GM12878 (cell line): ENCODE measurements around the gene PRSS1. TPM values are rescaled to one million over a fixed set of nuclear protein-coding genes. Genes with fewer than 3 reads are reported as not detected.

ENCODE experiments used
- ATAC-seq: fragments of 200-7000 bp; cut with Tn5 transposase; 3 replicates; pipeline ENCODE4 v1.9.1; 2020; ENCODE audit warnings: mild to moderate bottlenecking, moderate library complexity
- BruUV-seq: library from RNA; stranded (reverse); fragments of 400-500 nt; replicated peaks from 2 replicates; lab custom pipeline; 2021; lab: Mats Ljungman, UMichigan
- CTCF ChIA-PET: fragments of 300-600 bp; sonication (Branson Sonifier 250); formaldehyde crosslinking; extraction: SDS; loops from one replicate; lab custom pipeline; 2021; ENCODE audit warnings: inconsistent platforms; lab: Yijun Ruan, JAX
- POLR2A ChIA-PET: fragments of 350-600 bp; formaldehyde crosslinking; extraction: SDS; loops from one replicate; lab custom pipeline; 2021; ENCODE audit warnings: inconsistent platforms; lab: Charles Lee
- RAD21 ChIA-PET: fragments of 300-600 bp; sonication (Branson Sonifier 250); formaldehyde crosslinking; loops from one replicate; lab custom pipeline; 2023; ENCODE audit warnings: antibody characterized with exemption; ENCODE audit not compliant: unreplicated experiment; lab: Charles Lee
- SMC1A ChIA-PET: fragments of 300-600 bp; sonication (Branson Sonifier 250); formaldehyde crosslinking; loops from one replicate; lab custom pipeline; 2023; ENCODE audit not compliant: unreplicated experiment, uncharacterized antibody; lab: Charles Lee
- DNase-seq: peaks from one replicate; pipeline ENCODE4 v3.0.0-alpha.2; 2011; ENCODE audit warnings: low read depth, low spot score
- FAIRE-seq: peaks from 3 replicates; lab custom pipeline; 2011; peaks lifted over from hg19 to GRCh38; lab: Jason Lieb, UNC
- H2AFZ ChIP-seq: 2 replicates; pipeline ENCODE4 v1.6.0; 2011; ENCODE audit warnings: low read depth, low read length, control low read depth; ENCODE audit not compliant: control insufficient read depth
- H3K27ac ChIP-seq: 2 replicates; pipeline ENCODE4 v1.5.1; 2011; ENCODE audit warnings: control low read depth; ENCODE audit not compliant: control insufficient read depth, insufficient read depth
- H3K27me3 ChIP-seq, 2 experiments: replicated peaks in 1 of 2; 2 replicates each; pipeline versions ENCODE4 v1.6.0 to v1.6.1; 2011; ENCODE audit warnings: low read length in 1 of 2; ENCODE audit not compliant: control insufficient read depth in 2 of 2, insufficient read depth in 2 of 2
- H3K36me3 ChIP-seq, 2 experiments: 2 replicates each; pipeline ENCODE4 v1.5.1; 2011; ENCODE audit warnings: low read length in 1 of 2; ENCODE audit not compliant: control insufficient read depth in 2 of 2, insufficient read depth in 2 of 2
- H3K4me1 ChIP-seq: 2 replicates; pipeline ENCODE4 v1.6.1; 2011; ENCODE audit warnings: mild to moderate bottlenecking, low read length, moderate library complexity, mixed read lengths; ENCODE audit not compliant: control insufficient read depth, insufficient read depth
- H3K4me2 ChIP-seq: 2 replicates; pipeline ENCODE4 v1.6.0; 2011; ENCODE audit warnings: control low read depth; ENCODE audit not compliant: control insufficient read depth, insufficient read depth
- H3K4me3 ChIP-seq: fragments of 200-600 bp; sonication (generic); 2 replicates; pipeline ENCODE4 v1.5.1; 2016
- H3K79me2 ChIP-seq: 2 replicates; pipeline ENCODE4 v1.6.0; 2011; ENCODE audit warnings: low read length; ENCODE audit not compliant: control insufficient read depth, insufficient read depth
- H3K9ac ChIP-seq: 2 replicates; pipeline ENCODE4 v1.8.0; 2011; ENCODE audit warnings: low read length, control low read depth, mixed read lengths; ENCODE audit not compliant: control insufficient read depth, insufficient read depth
- H3K9me3 ChIP-seq: replicated peaks from 3 replicates; pipeline ENCODE4 v1.5.1; 2011; ENCODE audit warnings: mild to moderate bottlenecking, low read length; ENCODE audit not compliant: control insufficient read depth, insufficient read depth
- H4K20me1 ChIP-seq: 2 replicates; pipeline ENCODE4 v1.6.0; 2011; ENCODE audit not compliant: control insufficient read depth, insufficient read depth
- BACH1 ChIP-seq: fragments of 450-650 bp; IDR thresholded peaks from 2 replicates; pipeline ENCODE4 v1.6.1; 2017; ENCODE audit warnings: mild to moderate bottlenecking, borderline replicate concordance
- EED ChIP-seq: sonication (generic); IDR thresholded peaks from 2 replicates; pipeline ENCODE4 v1.6.1; 2016; ENCODE audit warnings: antibody characterized with exemption, low read depth
- HDGF ChIP-seq: fragments of 450-650 bp; IDR thresholded peaks from 2 replicates; pipeline ENCODE4 v1.6.1; 2016; ENCODE audit warnings: antibody characterized with exemption
- JUNB ChIP-seq: IDR thresholded peaks from 2 replicates; pipeline ENCODE4 v1.6.1; 2016; ENCODE audit warnings: antibody characterized with exemption, mild to moderate bottlenecking
- KAT2A ChIP-seq: conservative IDR thresholded peaks from 2 replicates; pipeline ENCODE4 v1.6.1; 2011; ENCODE audit warnings: low read depth, low read length; ENCODE audit not compliant: control insufficient read depth
- MEF2B ChIP-seq: fragments of 450-650 bp; IDR thresholded peaks from 2 replicates; pipeline ENCODE4 v1.6.1; 2018; ENCODE audit warnings: mild to moderate bottlenecking, moderate library complexity; ENCODE audit not compliant: partially characterized antibody, poor library complexity, severe bottlenecking
- NFYB ChIP-seq: IDR thresholded peaks from 2 replicates; pipeline ENCODE4 v1.6.1; 2011; ENCODE audit warnings: low read depth, mild to moderate bottlenecking, low read length, improper control_type of control experiment, moderate library complexity; ENCODE audit not compliant: insufficient read depth
- NR2C1 ChIP-seq: fragments of 450-650 bp; IDR thresholded peaks from 2 replicates; pipeline ENCODE4 v1.6.1; 2017; ENCODE audit warnings: antibody characterized with exemption, mild to moderate bottlenecking, moderate library complexity
- PAX5 ChIP-seq: IDR thresholded peaks from 2 replicates; pipeline ENCODE4 v1.6.1; 2011; ENCODE audit warnings: low read depth, low read length, borderline replicate concordance
- POLR2AphosphoS5 ChIP-seq: IDR thresholded peaks from 2 replicates; pipeline ENCODE4 v1.6.1; 2011; ENCODE audit warnings: mild to moderate bottlenecking, low read length, inconsistent platforms
- SMAD5 ChIP-seq: IDR thresholded peaks from 2 replicates; pipeline ENCODE4 v1.6.1; 2016; ENCODE audit warnings: antibody characterized with exemption, low read depth
- TCF12 ChIP-seq: IDR thresholded peaks from 2 replicates; pipeline ENCODE4 v1.6.1; 2011; ENCODE audit warnings: low read depth, mild to moderate bottlenecking, low read length
- TCF7 ChIP-seq: IDR thresholded peaks from 2 replicates; pipeline ENCODE4 v1.6.1; 2014; ENCODE audit warnings: antibody characterized with exemption, borderline replicate concordance
- ZNF207 ChIP-seq: fragments of 450-650 bp; IDR thresholded peaks from 2 replicates; pipeline ENCODE4 v1.6.1; 2014; ENCODE audit warnings: antibody characterized with exemption, mild to moderate bottlenecking, borderline replicate concordance
- ZSCAN29 ChIP-seq: fragments of 450-650 bp; IDR thresholded peaks from 2 replicates; pipeline ENCODE4 v1.6.1; 2017; ENCODE audit warnings: mild to moderate bottlenecking, moderate library complexity
- WGBS: methylation state at CpG from one replicate; pipeline ENCODE4 v1.1.6; 2016; ENCODE audit warnings: low lambda C conversion rate; ENCODE audit not compliant: insufficient replicate concordance, insufficient coverage; ENCODE audit errors: missing lambda C conversion rate; 5-methylcytosine and 5-hydroxymethylcytosine counted together
- in situ Hi-C: fragments of 300-500 bp; cut with MboI; formaldehyde crosslinking; loops from 9 replicates; pipeline ENCODE4 v1.14.3; 2018; ENCODE audit warnings: mixed read lengths
- intact Hi-C: fragments of 100-400 bp; cut with micrococcal nuclease; formaldehyde crosslinking; loops from one replicate; pipeline ENCODE4 v1.14.2; 2022; ENCODE audit not compliant: unreplicated experiment
- polyA plus RNA-seq, 11 experiments: library from polyadenylated mRNA; depleted of rRNA in 4 of 11; unstranded in 6 of 11; stranded (reverse) in 5 of 11; fragments of >200 nt; fragmentation: Nextera tagmentation in 4 of 11; fragmentation: Illumina TruSeq in 1 of 11; extraction: Ambion mirVana in 4 of 11; extraction: Trizol in 1 of 11; gene quantifications; 1 replicate in 1 of 11; 2 replicates in 10 of 11; pipeline versions ENCODE4 v1.2.1 to v1.2.3, GENCODE V29; 2011 to 2016; ENCODE audit warnings: inconsistent platforms in 2 of 11, missing spikeins in 2 of 11, low read depth in 1 of 11
- total RNA-seq, 4 experiments: library from RNA; depleted of rRNA in 3 of 4; stranded (reverse); fragments of >200 nt in 3 of 4; fragmentation: Illumina TruSeq in 1 of 4; extraction: Trizol in 1 of 4; gene quantifications; 2 replicates each; pipeline versions ENCODE4 v1.2.1 to v1.2.3, GENCODE V29; 2013 to 2021
- TF ChIP-seq, protein P1 (sequence below): fragments of 450-650 bp; IDR thresholded peaks from 2 replicates; pipeline ENCODE4 v1.6.1; 2016; ENCODE audit warnings: mild to moderate bottlenecking
- TF ChIP-seq, protein P2 (sequence below): fragments of 450-650 bp; formaldehyde crosslinking; IDR thresholded peaks from 2 replicates; pipeline ENCODE4 v1.4.0; 2020; ENCODE audit warnings: mild to moderate bottlenecking, moderate library complexity

Gene PRSS1
- total and polyA plus RNA-seq, 10 of the 15 experiments (the other 5 are each of a cell fraction or from before 2014, with no cell fraction given) = 11.9 TPM; not detected in 9

DNA sequence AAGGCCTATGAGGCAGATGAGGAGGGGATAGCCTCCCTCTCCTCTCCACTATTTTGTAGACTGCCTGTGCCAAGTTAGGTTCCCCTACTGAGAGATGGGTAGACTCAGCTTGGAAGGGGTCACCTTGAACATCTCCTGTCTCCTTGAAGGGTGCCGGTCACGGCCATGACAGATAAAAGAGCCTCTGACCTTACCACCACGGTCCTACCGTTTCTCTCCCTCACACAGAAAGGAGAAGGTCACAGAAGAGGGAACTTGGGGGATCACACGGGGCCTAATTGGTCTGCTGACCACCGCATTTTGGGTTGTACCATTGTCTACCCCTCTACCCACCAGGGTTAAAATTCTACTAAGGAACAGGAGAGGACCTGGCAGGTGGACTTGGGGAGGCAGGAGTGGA lies 38.5 kb downstream of the PRSS1 start:
- CTCF ChIA-PET = interaction anchor here (1.7 to 24.4 kb wide), 4 partner anchors 18 to 184 kb away, joined by 6 to 1055 read pairs (median 252); no protein-coding TSS in a partner anchor
- POLR2A ChIA-PET = interaction anchor here (1.1 to 16.4 kb wide), 2 partner anchors 9 to 21 kb away, joined by 4 to 325 read pairs; no protein-coding TSS in a partner anchor
- intact Hi-C loops = loop anchor here (10.0 kb wide), 1 partner anchor 253 kb away; no protein-coding TSS in a partner anchor
- SMC1A ChIA-PET = interaction anchor here (1.2 to 24.6 kb wide), 6 partner anchors 9 to 74 kb away, joined by 3 to 786 read pairs (median 56); no protein-coding TSS in a partner anchor
- Histone ChIP-seq H3K9ac (no peak overlapping the region), H3K4me2 (no peak overlapping the region)
- FAIRE-seq = no peak
- BruUV-seq = no TSS peak
- TF ChIP-seq JUNB (no peak), NR2C1 (no peak), KAT2A (no peak), EED (no peak), NFYB (no peak), PAX5 (no peak), MEF2B (no peak), TCF7 (no peak), HDGF (no peak), TCF12 (no peak), POLR2AphosphoS5 (no peak), BACH1 (no peak), ZSCAN29 (no peak), ZNF207 (no peak), SMAD5 (no peak)
- TF ChIP-seq, protein P1, sequence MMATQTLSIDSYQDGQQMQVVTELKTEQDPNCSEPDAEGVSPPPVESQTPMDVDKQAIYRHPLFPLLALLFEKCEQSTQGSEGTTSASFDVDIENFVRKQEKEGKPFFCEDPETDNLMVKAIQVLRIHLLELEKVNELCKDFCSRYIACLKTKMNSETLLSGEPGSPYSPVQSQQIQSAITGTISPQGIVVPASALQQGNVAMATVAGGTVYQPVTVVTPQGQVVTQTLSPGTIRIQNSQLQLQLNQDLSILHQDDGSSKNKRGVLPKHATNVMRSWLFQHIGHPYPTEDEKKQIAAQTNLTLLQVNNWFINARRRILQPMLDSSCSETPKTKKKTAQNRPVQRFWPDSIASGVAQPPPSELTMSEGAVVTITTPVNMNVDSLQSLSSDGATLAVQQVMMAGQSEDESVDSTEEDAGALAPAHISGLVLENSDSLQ = no peak
- TF ChIP-seq, protein P2, sequence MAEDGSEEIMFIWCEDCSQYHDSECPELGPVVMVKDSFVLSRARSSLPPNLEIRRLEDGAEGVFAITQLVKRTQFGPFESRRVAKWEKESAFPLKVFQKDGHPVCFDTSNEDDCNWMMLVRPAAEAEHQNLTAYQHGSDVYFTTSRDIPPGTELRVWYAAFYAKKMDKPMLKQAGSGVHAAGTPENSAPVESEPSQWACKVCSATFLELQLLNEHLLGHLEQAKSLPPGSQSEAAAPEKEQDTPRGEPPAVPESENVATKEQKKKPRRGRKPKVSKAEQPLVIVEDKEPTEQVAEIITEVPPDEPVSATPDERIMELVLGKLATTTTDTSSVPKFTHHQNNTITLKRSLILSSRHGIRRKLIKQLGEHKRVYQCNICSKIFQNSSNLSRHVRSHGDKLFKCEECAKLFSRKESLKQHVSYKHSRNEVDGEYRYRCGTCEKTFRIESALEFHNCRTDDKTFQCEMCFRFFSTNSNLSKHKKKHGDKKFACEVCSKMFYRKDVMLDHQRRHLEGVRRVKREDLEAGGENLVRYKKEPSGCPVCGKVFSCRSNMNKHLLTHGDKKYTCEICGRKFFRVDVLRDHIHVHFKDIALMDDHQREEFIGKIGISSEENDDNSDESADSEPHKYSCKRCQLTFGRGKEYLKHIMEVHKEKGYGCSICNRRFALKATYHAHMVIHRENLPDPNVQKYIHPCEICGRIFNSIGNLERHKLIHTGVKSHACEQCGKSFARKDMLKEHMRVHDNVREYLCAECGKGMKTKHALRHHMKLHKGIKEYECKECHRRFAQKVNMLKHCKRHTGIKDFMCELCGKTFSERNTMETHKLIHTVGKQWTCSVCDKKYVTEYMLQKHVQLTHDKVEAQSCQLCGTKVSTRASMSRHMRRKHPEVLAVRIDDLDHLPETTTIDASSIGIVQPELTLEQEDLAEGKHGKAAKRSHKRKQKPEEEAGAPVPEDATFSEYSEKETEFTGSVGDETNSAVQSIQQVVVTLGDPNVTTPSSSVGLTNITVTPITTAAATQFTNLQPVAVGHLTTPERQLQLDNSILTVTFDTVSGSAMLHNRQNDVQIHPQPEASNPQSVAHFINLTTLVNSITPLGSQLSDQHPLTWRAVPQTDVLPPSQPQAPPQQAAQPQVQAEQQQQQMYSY = no peak
- TF ChIP-seq, all 136 proteins: peak for 0
- in situ Hi-C loops = no loop called here
- ATAC-seq (no peak), DNase-seq (no peak)
- H3K36me3 ChIP-seq = no peaks in the 10 kb centered on the region
- no peaks in the 10 kb centered on the region for H3K9me3 ChIP-seq
- WGBS = 85% methylated on average over 6 of the region's 6 CpGs
- RAD21 ChIA-PET = interaction anchor here (11.0 to 20.4 kb wide), 2 partner anchors 8 to 22 kb away, joined by 115 to 813 read pairs; no protein-coding TSS in a partner anchor
- H3K27ac ChIP-seq = no peak overlapping the region
- H2AFZ ChIP-seq = no peak overlapping the region
- H3K4me1 ChIP-seq = peaks cover 7% of the 10 kb centered on the region
- H3K4me3 ChIP-seq = no peak overlapping the region
- H3K79me2 ChIP-seq = no peaks in the 10 kb centered on the region
- H4K20me1 ChIP-seq = no peaks in the 10 kb centered on the region
- no peaks in the 10 kb centered on the region for H3K27me3 ChIP-seq
